IPS-20b (cell line): ENCODE measurements around the gene SPG7.

Experiments
- H3K27ac ChIP-seq: one replicate; pipeline ENCODE4 v1.5.1; 2013; ENCODE audit warnings: low read length
- H3K27me3 ChIP-seq: 2 replicates; pipeline ENCODE4 v1.6.1; 2013; ENCODE audit warnings: mild to moderate bottlenecking, low read length, inconsistent platforms; ENCODE audit not compliant: insufficient read depth
- H3K36me3 ChIP-seq: 2 replicates; pipeline ENCODE4 v1.6.1; 2013; ENCODE audit warnings: low read depth, mild to moderate bottlenecking, inconsistent platforms, low read length, moderate library complexity; ENCODE audit not compliant: insufficient read depth
- H3K4me1 ChIP-seq: 2 replicates; pipeline ENCODE4 v1.6.1; 2013; ENCODE audit warnings: mild to moderate bottlenecking, control low read depth, inconsistent platforms, low read length, moderate library complexity; ENCODE audit not compliant: insufficient read depth
- H3K4me3 ChIP-seq: 2 replicates; pipeline ENCODE4 v1.5.1; 2013; ENCODE audit warnings: mild to moderate bottlenecking, low read length, inconsistent platforms
- H3K9ac ChIP-seq: 2 replicates; pipeline ENCODE4 v1.6.1; 2013; ENCODE audit warnings: low read depth, mild to moderate bottlenecking, inconsistent platforms, low read length, moderate library complexity
- H3K9me3 ChIP-seq: 2 replicates; pipeline ENCODE4 v1.6.1; 2013; ENCODE audit warnings: mild to moderate bottlenecking, low read depth, low read length, inconsistent platforms; ENCODE audit not compliant: insufficient read depth

Gene SPG7

DNA sequence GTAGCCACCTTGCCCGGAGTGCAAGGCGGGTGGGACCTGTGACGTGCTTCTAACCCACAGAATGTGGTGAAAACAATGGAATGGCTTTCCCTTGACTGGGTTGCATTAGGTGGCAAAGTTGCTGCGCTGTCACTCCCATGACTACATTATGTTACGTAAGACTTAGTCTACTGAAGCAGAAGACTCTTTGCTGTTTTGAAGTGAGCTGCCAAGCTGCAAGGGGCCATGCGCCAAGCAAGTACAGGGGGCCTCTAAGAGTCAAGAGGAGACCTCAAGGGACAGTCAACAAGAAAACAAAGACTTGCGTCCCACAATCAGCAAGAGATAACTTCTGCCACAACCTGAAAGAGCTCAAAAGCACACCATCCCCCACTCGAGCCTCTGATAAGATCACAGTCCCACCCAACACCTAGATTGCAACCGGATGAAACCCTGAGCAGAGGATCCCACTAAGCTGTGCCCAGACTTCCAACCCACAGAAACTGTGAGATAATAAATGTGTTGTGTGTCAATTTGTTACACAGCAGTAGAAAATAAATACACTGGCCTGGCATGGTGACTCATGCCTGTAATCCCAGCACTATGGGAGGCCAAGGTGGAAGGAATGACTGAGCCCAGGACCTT, 34.3 kb upstream of the SPG7 start:
- no peak overlapping the region for H3K9ac ChIP-seq
- no peaks in the 10 kb centered on the region for H3K27me3 ChIP-seq
- no peaks in the 10 kb centered on the region for H3K36me3 ChIP-seq
- no peak overlapping the region for H3K4me3 ChIP-seq
- H3K9me3 ChIP-seq: no peaks in the 10 kb centered on the region
- peaks cover 10% of the 10 kb centered on the region for H3K4me1 ChIP-seq
- no peak overlapping the region for H3K27ac ChIP-seq

DNA sequence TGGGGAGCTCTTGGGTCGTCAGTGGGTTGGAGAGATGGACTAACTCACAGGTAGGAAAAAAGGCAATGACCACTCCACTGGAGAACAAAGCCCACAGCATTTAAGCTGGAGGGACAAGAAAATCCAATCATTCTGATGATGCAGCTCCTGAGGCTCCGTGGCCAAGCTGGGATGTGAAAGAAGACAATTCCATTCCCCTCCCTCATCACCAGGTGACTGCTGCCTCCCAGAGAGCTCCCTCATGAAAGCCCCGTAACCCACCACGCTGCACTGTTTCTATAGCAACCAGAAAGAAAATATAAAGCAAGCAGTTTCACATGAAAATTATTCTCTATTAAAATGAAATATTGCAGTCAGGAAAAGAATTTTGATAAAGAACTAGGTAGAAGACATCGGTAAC, 33.1 kb upstream of the SPG7 start:
- Histone ChIP-seq H3K9me3 (no peaks in the 10 kb centered on the region), H3K27me3 (no peaks in the 10 kb centered on the region), H3K27ac (no peak overlapping the region), H3K4me1 (peaks cover 11% of the 10 kb centered on the region), H3K9ac (no peak overlapping the region), H3K4me3 (no peak overlapping the region), H3K36me3 (no peaks in the 10 kb centered on the region)

DNA sequence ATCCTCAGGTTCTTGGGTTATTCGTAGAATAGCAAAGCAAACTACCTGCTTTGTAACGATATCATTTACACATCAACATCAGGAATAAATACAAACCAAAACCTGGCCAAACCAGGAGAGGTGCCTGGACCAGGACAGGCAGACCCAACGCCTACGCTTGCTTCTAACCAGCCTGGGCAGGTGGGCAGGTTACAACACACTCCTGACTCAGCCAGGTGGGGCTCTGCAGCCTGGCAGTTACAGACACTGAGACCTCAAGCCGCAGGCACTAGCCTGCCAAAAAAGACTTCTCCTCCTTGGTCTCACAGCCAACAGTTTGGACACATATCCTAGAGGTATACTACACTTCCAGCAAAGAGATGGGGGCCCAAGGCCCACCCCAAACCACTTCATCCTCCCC, 31.8 kb upstream of the SPG7 start:
- Histone ChIP-seq H3K27ac (no peak overlapping the region), H3K27me3 (no peaks in the 10 kb centered on the region), H3K9me3 (no peaks in the 10 kb centered on the region), H3K9ac (no peak overlapping the region), H3K4me1 (peaks cover 11% of the 10 kb centered on the region), H3K4me3 (no peak overlapping the region), H3K36me3 (no peaks in the 10 kb centered on the region)

DNA sequence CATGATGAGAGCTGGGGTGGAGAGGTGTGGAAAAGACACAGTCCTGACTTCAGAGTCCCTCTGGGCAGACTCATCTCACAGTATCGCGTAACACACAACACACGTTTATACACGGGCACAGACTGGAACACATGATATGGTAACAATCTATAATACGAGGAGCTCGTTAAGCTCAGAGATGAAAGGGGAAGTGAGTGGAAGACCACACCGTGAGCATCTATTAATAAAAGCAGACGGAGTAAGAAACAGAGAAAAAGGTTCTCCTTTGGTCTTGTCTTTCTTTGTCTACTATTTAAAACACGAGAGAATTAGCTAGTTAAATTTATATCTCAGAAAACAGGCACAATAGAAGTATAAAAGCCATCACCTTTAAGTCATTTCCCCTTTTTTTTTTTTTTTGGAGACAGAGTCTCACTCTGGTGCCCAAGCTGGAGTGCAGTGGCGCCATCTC, 31.4 kb upstream of the SPG7 start:
- Histone ChIP-seq H3K4me3 (no peak overlapping the region), H3K27me3 (no peaks in the 10 kb centered on the region), H3K9me3 (no peaks in the 10 kb centered on the region), H3K9ac (no peak overlapping the region), H3K27ac (no peak overlapping the region), H3K4me1 (peaks cover 12% of the 10 kb centered on the region), H3K36me3 (no peaks in the 10 kb centered on the region)

DNA sequence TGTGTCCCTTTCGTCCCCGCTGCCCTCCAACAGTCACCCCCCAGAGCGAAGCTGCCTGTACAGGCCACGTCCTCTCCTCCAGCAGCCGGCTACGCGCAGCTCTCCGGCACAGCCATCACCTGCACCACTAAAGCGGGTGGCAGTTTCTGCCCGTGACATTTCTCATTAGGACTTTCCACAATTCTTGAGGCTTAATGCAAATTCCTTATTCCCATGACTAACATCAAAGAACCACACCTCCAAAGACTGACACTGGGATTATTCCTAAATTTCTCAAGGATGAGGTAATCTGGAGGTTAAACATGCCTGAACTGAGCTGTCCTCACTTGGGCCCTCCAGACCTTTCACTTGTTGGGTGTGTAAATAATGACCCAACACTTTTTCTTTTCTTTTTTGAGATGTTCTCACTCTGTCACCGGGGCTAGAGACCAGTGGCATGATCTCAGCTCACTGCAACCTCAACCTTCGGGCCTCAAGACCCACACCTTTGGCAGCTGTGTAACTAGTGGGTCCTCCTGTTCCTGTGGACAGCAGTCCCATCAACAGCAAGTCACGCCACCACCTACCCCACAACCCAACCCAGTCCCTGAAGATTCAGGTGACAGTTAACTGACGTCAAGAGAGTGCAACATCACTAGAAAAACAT, 29.5 kb upstream of the SPG7 start:
- Histone ChIP-seq H3K4me1 (peaks cover 23% of the 10 kb centered on the region), H3K36me3 (no peaks in the 10 kb centered on the region), H3K27ac (no peak overlapping the region), H3K9ac (no peak overlapping the region), H3K4me3 (no peak overlapping the region), H3K27me3 (no peaks in the 10 kb centered on the region), H3K9me3 (no peaks in the 10 kb centered on the region)

DNA sequence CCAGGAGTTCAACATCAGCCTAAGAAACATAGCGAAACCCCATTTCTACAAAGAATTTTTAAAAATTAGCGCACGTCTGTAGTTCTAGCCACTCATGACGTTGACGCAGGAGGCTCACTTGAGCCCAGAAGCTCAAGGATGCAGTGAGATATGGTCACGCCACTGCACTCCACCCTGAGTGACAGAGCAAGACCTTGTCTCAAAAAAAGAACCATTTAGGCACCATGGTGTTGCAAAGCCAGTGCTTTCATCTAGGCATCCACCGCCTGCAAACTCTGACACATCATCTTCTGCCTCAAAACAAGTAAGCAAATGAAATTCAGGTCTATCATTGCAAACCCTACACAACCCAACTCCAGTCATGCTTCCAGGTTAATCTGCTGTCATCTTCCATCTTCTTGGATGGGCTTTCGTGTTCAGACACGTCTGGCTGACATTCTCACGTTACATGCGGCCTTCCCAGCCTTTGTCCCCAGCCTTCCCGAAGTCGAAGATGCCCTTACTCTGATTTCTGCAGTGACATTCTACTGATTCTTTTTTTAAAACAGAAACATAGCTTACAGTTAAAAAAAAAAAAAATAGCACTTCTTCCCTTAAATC, 26.7 kb upstream of the SPG7 start:
- H3K4me1 ChIP-seq: peaks cover 30% of the 10 kb centered on the region
- no peak overlapping the region for H3K27ac ChIP-seq
- no peaks in the 10 kb centered on the region for H3K36me3 ChIP-seq
- no peaks in the 10 kb centered on the region for H3K27me3 ChIP-seq
- H3K9ac ChIP-seq: no peak overlapping the region
- H3K9me3 ChIP-seq: no peaks in the 10 kb centered on the region
- H3K4me3 ChIP-seq: no peak overlapping the region

DNA sequence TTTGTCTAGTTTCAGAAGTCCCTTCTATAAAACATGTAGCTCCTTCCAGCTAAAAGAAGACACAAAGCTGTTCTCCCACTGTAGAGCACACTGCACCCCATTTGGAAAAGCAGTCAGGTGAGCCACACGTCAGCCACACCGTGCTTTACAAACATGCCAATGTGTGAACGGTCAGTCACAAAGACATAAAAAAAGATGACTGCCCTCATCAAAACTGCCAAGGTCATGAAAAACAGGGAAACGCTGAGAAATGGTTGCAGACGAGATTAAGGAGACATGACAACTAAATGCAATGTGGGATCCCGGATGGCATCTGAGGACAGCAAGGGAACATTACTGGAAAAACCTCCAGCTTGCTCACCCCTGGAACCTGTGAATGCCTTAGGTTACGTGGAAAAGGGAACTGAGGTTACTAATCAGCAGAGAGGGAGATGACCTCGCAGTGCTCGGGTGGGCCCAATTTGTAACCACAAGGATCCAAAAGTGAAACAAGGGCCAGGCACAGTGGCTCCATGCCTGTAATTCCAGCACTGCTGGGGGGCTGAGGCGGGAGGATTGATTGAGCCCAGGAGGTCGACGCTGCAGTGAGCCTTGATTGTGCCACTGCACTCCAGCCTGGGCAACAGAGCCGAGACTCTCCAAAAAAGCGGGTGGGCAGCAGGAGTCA, 25.9 kb upstream of the SPG7 start:
- Histone ChIP-seq H3K9ac (no peak overlapping the region), H3K4me1 (peaks cover 30% of the 10 kb centered on the region), H3K27ac (no peak overlapping the region), H3K9me3 (no peaks in the 10 kb centered on the region), H3K4me3 (no peak overlapping the region), H3K27me3 (no peaks in the 10 kb centered on the region), H3K36me3 (no peaks in the 10 kb centered on the region)

DNA sequence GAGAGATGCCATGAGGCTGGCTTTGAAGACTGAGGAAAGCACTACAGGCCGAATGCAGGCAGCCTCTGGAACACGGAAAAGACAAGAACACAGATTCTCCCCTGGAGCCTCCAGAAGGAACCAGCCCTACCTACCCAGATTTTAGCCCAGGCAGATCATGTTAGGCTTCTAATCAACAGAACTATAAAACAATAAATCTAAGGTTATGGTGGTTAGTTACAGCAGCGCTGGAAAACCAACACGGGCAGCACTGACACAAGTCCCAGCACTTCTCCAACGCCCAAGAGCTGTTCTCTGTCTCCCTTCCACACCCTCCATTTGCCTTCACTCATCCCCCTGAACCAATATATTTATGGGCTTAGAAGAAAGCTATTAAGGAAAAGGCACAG, 25.4 kb upstream of the SPG7 start:
- Histone ChIP-seq H3K27ac (no peak overlapping the region), H3K36me3 (no peaks in the 10 kb centered on the region), H3K27me3 (no peaks in the 10 kb centered on the region), H3K4me1 (peaks cover 31% of the 10 kb centered on the region), H3K4me3 (no peak overlapping the region), H3K9me3 (no peaks in the 10 kb centered on the region), H3K9ac (no peak overlapping the region)

DNA sequence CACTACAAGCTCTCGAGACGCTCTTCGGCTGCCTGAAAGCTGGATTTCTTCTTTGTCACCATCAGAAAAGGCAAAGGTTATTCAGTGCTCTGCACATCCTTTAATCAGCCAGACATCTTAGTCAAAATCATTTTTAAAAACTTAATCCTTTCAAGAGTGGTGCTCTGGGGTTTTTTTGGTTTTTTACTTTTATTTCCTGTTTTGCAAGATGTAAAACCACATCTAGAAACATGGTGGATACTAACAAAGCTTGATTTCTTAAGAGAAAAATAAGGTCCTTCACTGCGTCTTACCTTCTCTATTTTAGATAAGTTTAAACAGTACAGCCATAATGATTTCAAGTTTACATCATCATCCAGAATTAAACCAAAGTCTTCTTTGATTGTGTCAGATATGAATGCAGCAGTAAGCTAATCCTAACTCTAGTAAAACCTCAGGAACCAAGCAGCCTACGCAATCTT, 24.1 kb upstream of the SPG7 start:
- no peaks in the 10 kb centered on the region for H3K27me3 ChIP-seq
- peaks cover 36% of the 10 kb centered on the region for H3K4me1 ChIP-seq
- no peaks in the 10 kb centered on the region for H3K9me3 ChIP-seq
- H3K27ac ChIP-seq: no peak overlapping the region
- no peak overlapping the region for H3K4me3 ChIP-seq
- no peak overlapping the region for H3K9ac ChIP-seq
- H3K36me3 ChIP-seq: no peaks in the 10 kb centered on the region

DNA sequence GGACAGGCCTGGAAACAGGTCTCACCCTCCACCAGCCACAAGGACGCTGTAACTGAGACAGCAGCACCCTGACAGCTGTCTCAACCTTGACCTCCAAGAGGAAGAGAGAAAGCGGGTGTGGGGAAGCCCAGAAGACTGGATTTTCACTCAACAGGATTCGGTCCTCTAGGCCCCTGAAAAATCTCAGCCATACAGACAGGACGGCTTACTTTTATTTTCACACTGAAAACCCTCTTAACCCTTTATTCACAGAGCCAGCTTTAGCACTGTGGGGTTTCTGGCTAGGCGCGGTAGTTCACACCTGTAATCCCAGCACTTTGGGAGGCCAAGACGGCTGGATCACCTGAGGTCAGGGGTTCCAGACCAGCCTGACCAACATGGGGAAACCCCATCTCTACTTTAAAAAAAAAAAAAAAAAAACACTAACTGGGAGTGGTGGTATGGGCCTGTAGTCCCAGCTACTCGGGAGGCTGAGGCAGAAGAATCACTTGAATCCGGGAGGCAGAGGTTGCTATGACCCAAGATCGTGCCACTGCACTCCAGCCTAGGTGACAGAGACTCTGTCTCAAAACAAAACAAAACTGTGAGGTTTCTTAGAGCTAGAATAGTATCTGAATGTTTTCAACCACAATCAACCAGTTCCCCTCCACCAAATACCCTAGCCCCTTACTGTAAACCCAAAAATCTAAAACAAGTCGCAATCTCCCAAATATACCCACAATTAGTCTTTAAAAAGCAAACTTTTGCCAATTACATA, 23.1 kb upstream of the SPG7 start:
- Histone ChIP-seq H3K9ac (no peak overlapping the region), H3K27ac (no peak overlapping the region), H3K4me3 (no peak overlapping the region), H3K4me1 (peaks cover 36% of the 10 kb centered on the region), H3K27me3 (no peaks in the 10 kb centered on the region), H3K36me3 (no peaks in the 10 kb centered on the region), H3K9me3 (no peaks in the 10 kb centered on the region)

DNA sequence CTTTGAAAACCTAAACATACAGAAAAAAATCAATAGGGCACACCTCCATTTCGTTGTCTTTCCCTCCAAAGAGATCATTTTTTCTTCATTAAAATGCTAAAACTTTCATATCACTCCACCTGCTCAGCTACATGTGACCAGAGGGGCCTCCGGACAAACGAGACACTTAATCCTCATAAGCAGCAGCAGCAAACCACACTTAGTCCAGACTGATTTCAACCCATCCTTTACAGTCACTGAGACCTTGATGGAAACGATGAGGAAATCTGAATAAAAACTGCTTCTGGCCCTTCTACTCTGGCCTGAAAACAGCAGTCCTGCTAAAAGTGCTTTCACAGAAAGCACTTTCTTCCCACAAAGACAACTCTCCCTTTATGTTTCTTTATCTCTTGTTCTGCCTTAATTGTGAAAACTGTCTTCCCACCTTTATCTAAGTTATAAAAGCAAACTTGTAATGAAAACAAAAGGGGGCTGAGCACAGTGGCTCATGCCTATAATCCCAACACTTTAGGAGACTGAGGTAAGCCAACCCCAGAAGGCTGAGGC, 22.4 kb upstream of the SPG7 start:
- H3K4me3 ChIP-seq: no peak overlapping the region
- H3K36me3 ChIP-seq: no peaks in the 10 kb centered on the region
- H3K9ac ChIP-seq: no peak overlapping the region
- H3K4me1 ChIP-seq: peaks cover 36% of the 10 kb centered on the region
- no peaks in the 10 kb centered on the region for H3K9me3 ChIP-seq
- H3K27ac ChIP-seq: no peak overlapping the region
- no peaks in the 10 kb centered on the region for H3K27me3 ChIP-seq
